ENCODE data around the gene PAXX. TPM values are rescaled to one million over a fixed set of nuclear protein-coding genes. Genes with fewer than 3 reads are reported as not detected.
"Not testable (repeated sequence)": the region's sequence is repeated elsewhere in the genome, so short reads cannot be mapped to it uniquely, and the experiment has no call there.

The PAXX gene
- total RNA-seq, 3 donors from 2014 or later (not counting 1 experiment from before 2014, with no cell fraction given): 161 to 188 (median 161) TPM

DNA sequence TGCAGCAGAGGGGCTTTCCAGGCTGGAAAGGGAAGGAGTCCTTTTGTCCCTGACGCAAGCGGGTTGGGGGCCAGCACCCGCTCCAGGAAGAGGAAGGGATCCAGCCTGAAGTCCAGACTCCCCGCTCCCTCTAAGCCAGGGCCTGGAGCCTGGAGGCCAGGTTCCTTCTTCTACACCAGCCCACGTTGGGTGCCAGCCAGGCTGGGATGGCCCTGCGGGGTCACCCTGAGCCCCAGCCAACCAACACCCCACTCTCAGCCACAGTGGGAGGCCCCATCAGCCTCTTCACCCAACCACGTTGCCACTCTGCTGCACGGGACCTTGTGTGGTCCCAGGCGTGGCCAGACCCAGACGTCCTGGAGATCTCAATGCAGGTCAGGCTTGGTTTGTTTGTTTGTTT is 40.6 kb downstream of the PAXX start:
- ATAC-seq (peak; percentile 11 to 71 (median 46)), DNase-seq (peak in 1 of 2 donors; percentile 56)
- peaks cover 74% of the 10 kb centered on the region for H3K4me1 ChIP-seq (ENCODE audit: control insufficient read depth, insufficient read depth, low read length)
- no peaks in the 10 kb centered on the region for H3K36me3 Mint-ChIP-seq
- H3K27ac Mint-ChIP-seq: peak overlapping the region; percentile 45 to 77
- H3K4me1 Mint-ChIP-seq: peaks cover 35 to 62% of the 10 kb centered on the region in 2 donors
- no peaks in the 10 kb centered on the region for H3K27me3 Mint-ChIP-seq (ENCODE audit: low read depth in 2 of 2)
- no peak overlapping the region for H3K4me3 ChIP-seq (ENCODE audit: low read length)
- no peaks in the 10 kb centered on the region for H3K9me3 ChIP-seq (ENCODE audit: control insufficient read depth, insufficient read depth, low read length)
- intact Hi-C loops (cut with micrococcal nuclease): no loop called here
- H3K9me3 Mint-ChIP-seq: no peaks in the 10 kb centered on the region
- peak overlapping the region; percentile 85 for H3K4me3 Mint-ChIP-seq
- H3K27ac ChIP-seq (ENCODE audit: low read length): peak overlapping the region; percentile 1
- no peak for TF ChIP-seq CTCF (IDR thresholded peaks at IDR 0.05)
- WGBS (ENCODE audit: insufficient coverage): 53% methylated on average over 9 of the region's 10 CpGs
- no peaks in the 10 kb centered on the region for H3K27me3 ChIP-seq (ENCODE audit: control insufficient read depth, insufficient read depth, low read length)
- H3K36me3 ChIP-seq (ENCODE audit: control insufficient read depth, insufficient read depth, low read length): no peaks in the 10 kb centered on the region

DNA sequence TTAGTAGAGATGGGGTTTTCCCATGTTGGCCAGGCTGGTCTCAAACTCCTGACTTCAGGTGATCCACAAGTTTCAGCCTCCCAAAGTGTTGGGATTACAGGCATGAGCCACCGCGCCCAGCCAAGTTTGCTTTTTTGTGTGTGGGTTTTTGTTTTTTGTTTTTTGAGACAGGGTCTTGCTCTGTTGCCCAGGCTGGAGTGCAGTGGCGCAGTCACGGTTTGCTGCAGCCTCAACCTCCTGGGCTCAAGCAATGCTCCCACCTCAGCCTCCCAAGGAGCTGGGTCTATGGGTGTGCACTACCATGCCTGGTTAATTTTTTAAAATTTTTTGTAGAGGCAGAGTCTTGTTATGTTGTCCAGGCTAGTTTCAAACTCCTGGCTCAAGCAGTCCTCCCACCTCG is 41.3 kb downstream of the PAXX start:
- H3K4me1 Mint-ChIP-seq: peaks cover 35 to 62% of the 10 kb centered on the region in 2 donors
- H3K36me3 Mint-ChIP-seq; intact Hi-C loops (cut with micrococcal nuclease); H3K27me3 ChIP-seq (ENCODE audit: control insufficient read depth, insufficient read depth, low read length); H3K9me3 ChIP-seq (ENCODE audit: control insufficient read depth, insufficient read depth, low read length); ATAC-seq; DNase-seq; H3K36me3 ChIP-seq (ENCODE audit: control insufficient read depth, insufficient read depth, low read length); H3K27ac ChIP-seq (ENCODE audit: low read length); H3K27me3 Mint-ChIP-seq (ENCODE audit: low read depth in 2 of 2); H3K9me3 Mint-ChIP-seq: not testable (repeated sequence)
- peak overlapping the region; percentile 85 for H3K4me3 Mint-ChIP-seq
- Histone ChIP-seq H3K4me1 (ENCODE audit: control insufficient read depth, insufficient read depth, low read length) (peaks cover 73% of the 10 kb centered on the region), H3K4me3 (ENCODE audit: low read length) (peak overlapping the region; percentile 16)
- WGBS (ENCODE audit: insufficient coverage): 79% methylated on average over 5 of the region's 5 CpGs
- peak overlapping the region; percentile 45 to 77 for H3K27ac Mint-ChIP-seq

- no peaks in the 10 kb centered on the region for H3K9me3 ChIP-seq (ENCODE audit: control insufficient read depth, insufficient read depth, low read length)
- H3K4me3 ChIP-seq (ENCODE audit: low read length): peak overlapping the region; percentile 16
- no peaks in the 10 kb centered on the region for H3K27me3 ChIP-seq (ENCODE audit: control insufficient read depth, insufficient read depth, low read length)
- H3K36me3 ChIP-seq (ENCODE audit: control insufficient read depth, insufficient read depth, low read length): no peaks in the 10 kb centered on the region
- no peak for ATAC-seq
- Mint-ChIP-seq H3K27ac (peak overlapping the region; percentile 76 to 83), H3K36me3 (no peaks in the 10 kb centered on the region), H3K9me3 (no peaks in the 10 kb centered on the region), H3K4me3 (peak overlapping the region; percentile 85), H3K27me3 (ENCODE audit: low read depth in 2 of 2) (no peaks in the 10 kb centered on the region), H3K4me1 (peaks cover 35 to 55% of the 10 kb centered on the region in 2 donors)
- no peak for TF ChIP-seq CTCF (IDR thresholded peaks at IDR 0.05)
- peak in 1 of 2 donors; percentile 28 for DNase-seq
- 7% methylated on average over 12 of the region's 15 CpGs for WGBS (ENCODE audit: insufficient coverage)
- intact Hi-C loops (cut with micrococcal nuclease): loop anchor here (2.0 kb wide), 3 partner anchors 35 to 191 kb away; partner anchors contain the start of gene AJM1
- H3K27ac ChIP-seq (ENCODE audit: low read length): peak overlapping the region; percentile 69
- H3K4me1 ChIP-seq (ENCODE audit: control insufficient read depth, insufficient read depth, low read length): peaks cover 66% of the 10 kb centered on the region
Observed at GRCh38 chr9:137034039-137034708, 42.0 kb downstream of the PAXX start.

- no peaks in the 10 kb centered on the region for H3K9me3 Mint-ChIP-seq
- peak; percentile 94 for TF ChIP-seq CTCF (IDR thresholded peaks at IDR 0.05)
- peak overlapping the region; percentile 76 to 83 for H3K27ac Mint-ChIP-seq
- WGBS (ENCODE audit: insufficient coverage): under 1% methylated on average over 24 of the region's 24 CpGs
- Histone ChIP-seq H3K4me1 (ENCODE audit: control insufficient read depth, insufficient read depth, low read length) (peaks cover 59% of the 10 kb centered on the region), H3K27me3 (ENCODE audit: control insufficient read depth, insufficient read depth, low read length) (no peaks in the 10 kb centered on the region), H3K9me3 (ENCODE audit: control insufficient read depth, insufficient read depth, low read length) (no peaks in the 10 kb centered on the region), H3K27ac (ENCODE audit: low read length) (peak overlapping the region; percentile 69), H3K36me3 (ENCODE audit: control insufficient read depth, insufficient read depth, low read length) (no peaks in the 10 kb centered on the region), H3K4me3 (ENCODE audit: low read length) (peak overlapping the region; percentile 9)
- H3K36me3 Mint-ChIP-seq: no peaks in the 10 kb centered on the region
- intact Hi-C loops (cut with micrococcal nuclease): loop anchor here (1.0 to 2.0 kb wide), 4 partner anchors 36 to 247 kb away; partner anchors contain the start of gene AJM1
- ATAC-seq: peak; percentile 76 to 84 (median 81)
- H3K4me1 Mint-ChIP-seq: peaks cover 29 to 48% of the 10 kb centered on the region in 2 donors
- peak; percentile 83 to 96 for DNase-seq
- H3K27me3 Mint-ChIP-seq (ENCODE audit: low read depth in 2 of 2): no peaks in the 10 kb centered on the region
- peak overlapping the region; percentile 81 for H3K4me3 Mint-ChIP-seq
Observed at GRCh38 chr9:137034709-137035506, 42.7 kb downstream of the PAXX start.

Data from natural killer cell (primary cell).